GM21825 (cell line): ENCODE data around the gene TCEAL6.
"Not testable (repeated sequence)": the region's sequence is repeated elsewhere in the genome, so short reads cannot be mapped to it uniquely, and the experiment has no call there.

Experiments
- ATAC-seq: cut with Tn5 transposase; IDR thresholded peaks from one replicate; pipeline ENCODE4 v1.9.1; 2021; ENCODE audit warnings: mild to moderate bottlenecking, moderate library complexity; ENCODE audit not compliant: unreplicated experiment

Gene TCEAL6

GRCh38 chrX:102142274-102142673 lies at the start of gene TCEAL6:
TCEAL6 (minus strand) TSS chrX:102142481.
- not testable (repeated sequence) for ATAC-seq

DNA sequence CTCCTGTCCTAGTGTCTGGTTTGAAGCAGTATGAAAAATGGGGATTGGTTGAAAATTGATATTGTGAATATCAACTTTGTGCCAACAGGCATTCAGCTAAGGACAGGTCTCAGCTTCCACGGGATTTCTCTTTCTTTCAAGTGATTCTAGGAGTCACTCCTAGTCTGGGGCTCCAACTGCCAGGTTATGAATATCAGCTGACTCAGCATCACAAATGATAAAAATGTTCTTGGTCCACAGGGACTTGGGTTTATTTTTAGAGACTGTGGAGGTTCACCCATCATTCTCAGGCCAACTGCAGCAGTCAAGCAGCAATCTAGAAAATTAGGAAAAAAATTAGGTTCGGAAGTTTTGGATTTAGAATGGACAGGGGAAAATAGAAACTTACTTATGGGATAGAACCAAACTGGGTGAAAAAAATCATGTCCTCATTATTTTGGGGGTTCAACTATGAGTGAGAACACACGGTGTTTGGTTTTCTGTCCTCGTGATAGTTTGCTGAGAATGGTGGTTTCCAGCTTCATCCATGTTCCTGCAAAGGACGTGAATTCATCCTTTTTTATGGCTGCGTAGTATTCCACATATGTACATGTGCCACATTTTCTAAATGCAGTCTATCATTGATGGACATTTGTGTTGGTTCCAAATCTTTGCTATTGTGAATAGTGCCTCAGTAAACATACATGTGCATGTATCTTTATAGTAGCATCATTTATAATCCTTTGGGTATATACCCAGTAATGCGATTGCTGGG lies 43.9 kb upstream of the TCEAL6 start:
- no peak for ATAC-seq

- ATAC-seq, result peak; percentile 94
These were observed 13.5 kb upstream of the TCEAL6 start, which contains the start of gene BEX5 for GRCh38 chrX:102155806-102156179. BEX5 (minus strand) TSS chrX:102155977; CDS start chrX:102154265, 1,712 bp downstream.

DNA sequence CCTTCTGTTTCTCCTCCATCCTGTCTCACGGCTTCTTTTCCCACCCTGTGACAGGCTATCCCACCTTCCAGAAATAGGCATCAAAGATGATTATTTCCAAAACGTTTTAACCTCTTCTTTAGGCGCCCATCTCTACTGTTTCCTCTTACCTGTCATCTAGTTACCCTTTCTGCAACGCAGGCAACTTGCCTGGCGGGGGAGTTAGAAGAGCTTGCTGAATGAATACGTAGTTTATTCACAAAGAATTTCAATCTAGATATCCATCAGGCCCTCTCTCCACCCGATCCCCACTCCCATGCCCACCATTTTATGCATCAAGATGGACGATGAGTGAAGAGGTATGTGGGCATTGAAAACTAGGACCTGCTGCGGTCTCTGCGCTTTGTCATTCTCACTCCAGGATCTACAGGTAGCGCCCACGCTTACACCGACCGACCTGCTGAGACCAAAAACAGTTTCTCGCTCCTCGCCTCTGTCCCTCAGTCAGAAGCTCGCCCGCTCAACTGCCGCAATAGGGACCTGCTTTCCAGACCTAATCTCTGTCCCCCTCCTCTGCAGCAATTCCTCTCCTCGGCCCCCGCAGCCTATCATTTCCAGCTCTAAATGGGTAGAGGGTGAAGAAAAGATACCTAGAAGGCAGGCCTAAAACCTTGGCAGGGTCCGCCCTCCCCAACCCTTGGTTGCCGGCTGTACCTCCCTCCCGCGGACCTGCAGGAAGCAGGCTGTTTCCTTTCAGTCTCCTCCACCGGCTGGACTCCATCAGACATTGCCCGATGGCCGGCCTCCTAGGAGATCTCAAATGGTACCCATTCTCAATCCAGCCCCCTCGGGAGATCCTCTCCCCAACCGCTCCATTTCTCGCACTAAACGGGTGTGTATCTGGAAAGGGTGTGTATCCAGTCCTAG lies 12.9 kb upstream of the TCEAL6 start:
- peak; percentile 36 for ATAC-seq

DNA sequence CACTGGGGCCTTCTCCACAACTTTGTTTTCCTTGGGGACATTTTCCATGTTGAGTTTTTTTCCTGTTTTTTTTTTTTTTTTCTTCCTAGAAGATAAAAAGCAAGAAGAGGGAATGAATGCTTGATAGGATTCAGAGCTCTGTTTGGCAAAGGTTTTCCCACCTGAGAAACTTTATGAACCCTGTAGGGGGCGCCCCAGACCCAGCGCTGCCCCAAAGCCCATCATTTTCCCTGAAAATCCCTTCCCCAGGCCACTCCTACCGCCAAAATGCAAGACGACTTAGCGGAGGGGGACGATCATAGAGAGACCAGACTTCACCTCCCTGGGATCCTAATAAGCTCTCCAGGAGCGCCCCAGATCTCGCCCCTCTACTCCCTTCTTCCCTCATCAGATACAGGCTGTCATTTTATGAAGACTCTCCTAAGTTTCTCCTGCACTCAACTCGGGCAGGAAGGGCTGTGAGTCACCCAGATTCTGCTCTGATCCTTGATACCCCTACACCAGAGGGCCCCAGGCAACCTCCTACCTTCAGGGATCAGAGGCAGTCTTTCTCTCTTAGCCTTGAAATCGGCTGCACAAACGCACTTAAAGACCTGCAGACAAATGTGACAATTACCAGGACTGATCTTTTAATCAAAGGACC lies 12.1 kb upstream of the TCEAL6 start:
- no peak for ATAC-seq

DNA sequence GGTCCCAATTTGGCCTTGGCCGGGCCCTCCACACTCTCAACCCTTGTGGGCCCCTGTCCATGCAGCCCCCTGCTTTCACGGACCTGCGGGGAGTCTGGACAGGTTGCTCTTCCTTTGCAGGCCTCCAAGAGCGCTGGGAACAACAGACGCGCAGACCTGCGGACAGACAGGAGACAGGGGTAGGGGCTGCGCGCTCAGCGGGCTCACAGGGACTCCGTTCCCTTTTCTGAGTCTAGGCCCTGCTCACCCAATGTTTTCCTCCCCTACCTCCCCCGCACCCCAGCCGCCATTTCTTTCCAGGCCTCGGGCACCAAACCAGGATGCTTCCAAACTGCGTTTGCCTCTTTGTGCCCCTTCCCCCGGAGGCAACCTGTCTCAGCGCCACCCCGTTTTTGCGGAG lies 650 bp downstream of the TCEAL6 start:
- not testable (repeated sequence) for ATAC-seq

DNA sequence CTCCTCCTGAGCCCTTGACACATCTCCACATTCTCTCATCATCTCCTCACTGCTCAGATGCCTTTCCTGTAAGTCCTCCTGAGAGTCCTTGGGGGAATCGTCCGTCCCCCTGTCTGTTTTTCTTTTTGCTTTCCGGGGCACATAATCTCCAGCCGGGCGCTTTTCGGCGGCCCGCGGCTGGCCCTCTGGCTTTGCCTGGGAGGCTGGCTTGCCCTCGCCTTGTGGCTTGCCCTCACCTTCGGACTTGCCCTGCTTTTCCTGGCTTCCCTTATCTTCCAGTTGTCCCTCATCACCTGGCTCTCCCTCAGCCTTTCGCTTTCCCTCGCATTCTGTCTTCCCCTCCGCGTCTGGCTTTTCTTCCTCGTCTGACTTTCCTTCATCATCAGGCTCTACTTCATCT lies 1.4 kb downstream of the TCEAL6 start:
- ATAC-seq, result not testable (repeated sequence)

DNA sequence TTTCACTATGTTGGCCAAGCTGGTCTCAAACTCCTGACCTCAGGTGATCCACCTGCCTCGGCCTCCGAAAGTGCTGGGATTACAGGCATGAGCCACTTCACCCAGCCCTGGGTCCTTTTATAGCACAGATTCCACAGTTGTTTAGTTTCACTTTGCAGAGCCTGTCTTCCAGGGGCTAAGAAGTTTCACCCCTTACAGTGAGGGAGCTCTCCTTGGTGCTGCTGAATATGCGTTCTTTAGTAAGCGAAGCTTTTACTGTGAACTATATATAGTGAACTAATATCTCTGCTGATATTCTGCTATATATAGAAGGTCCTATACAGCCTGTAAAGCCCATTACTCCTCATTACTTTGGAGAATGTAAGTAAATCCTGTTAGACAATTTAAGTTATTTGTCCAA lies 4.2 kb downstream of the TCEAL6 start:
- ATAC-seq, result no peak

DNA sequence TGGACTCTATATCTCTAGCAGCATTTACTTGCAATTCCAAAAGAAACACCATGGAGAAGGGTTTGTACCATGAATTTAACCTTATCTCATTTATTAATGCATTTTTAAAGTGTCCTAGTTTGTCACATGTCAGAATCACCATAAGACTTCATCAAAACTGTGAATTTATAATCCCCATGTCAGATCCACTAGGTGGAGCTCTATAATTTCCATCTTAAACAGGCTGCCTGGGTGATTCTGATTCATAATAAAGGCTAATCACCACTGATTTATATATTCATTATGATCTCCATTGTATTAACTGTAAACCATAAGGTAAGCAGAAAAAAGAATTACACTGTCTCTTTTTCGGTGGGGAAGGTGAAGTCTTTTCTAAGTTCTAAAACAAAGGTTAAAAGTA lies 12.8 kb downstream of the TCEAL6 start:
- ATAC-seq, result no peak

- ATAC-seq, result no peak
These were observed 15.4 kb downstream of the TCEAL6 start for GRCh38 chrX:102126863-102127262.

- ATAC-seq, result not testable (repeated sequence)
These were observed 16.0 kb downstream of the TCEAL6 start for GRCh38 chrX:102126080-102126818.

DNA sequence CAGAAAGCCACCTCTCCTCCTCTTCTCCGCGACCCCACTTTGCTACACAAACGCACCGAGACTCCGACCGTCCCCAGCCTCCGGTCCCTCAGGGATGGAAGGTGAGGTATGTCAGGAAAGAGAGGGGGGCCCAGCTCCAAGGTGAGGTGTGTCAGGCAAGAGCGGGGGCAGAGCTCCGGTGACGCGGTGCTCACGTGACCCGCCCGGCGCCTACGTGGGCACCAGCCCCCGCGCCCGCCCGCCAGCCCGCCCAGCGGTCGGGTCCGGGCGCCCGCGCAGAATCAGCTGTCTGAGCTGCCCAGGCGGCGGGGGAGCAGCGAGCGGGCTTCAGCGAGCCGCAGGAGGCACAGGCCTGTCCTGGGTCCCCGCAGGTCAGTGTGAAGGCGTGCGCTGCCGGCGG lies 16.8 kb downstream of the TCEAL6 start, which contains the start of gene TCEAL2:
Gene TCEAL2 (plus strand): TSS at position 244 of the 400 bp plus-strand sequence. CDS start 1,152 bp downstream, outside the sequence.
- not testable (repeated sequence) for ATAC-seq

DNA sequence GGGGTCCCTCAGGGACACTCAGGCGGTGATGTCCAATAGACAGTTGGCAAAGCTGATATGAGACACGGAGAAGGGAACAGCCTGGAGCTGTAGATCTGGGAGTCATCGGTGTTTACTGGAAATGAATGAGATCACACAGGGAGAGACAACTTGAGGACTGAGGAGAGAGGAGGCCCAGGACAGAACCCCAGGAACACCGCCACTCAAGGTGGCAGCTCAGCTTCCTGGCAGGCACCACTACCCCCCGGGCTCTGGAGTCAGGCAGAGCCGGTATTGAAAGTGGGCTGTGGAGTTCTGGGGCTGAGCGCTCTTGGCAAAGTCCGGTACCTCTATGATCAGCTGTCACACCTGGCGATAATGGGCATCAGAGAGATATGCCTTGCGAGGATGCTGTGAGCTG lies 17.3 kb downstream of the TCEAL6 start:
- ATAC-seq, result not testable (repeated sequence)

DNA sequence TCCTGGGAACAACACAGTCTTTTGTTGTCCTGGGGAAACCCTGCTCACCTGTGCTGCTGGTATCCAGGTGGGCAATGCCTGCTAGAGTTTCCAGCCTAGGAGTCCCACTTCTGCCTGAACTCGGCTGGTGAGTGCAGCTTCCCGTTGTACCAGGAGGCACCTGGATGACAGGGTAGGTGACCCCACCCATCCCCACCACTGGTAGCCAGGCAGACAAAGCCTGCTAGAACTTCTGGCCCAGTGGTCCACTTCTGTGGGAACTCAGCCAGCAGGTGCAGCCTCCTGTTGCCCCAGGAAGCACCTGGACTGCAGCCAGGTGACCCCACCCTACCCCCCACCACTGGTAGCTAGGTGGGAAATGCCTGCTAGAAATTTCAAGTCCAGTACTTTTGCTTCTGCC lies 26.5 kb downstream of the TCEAL6 start:
- no peak for ATAC-seq

DNA sequence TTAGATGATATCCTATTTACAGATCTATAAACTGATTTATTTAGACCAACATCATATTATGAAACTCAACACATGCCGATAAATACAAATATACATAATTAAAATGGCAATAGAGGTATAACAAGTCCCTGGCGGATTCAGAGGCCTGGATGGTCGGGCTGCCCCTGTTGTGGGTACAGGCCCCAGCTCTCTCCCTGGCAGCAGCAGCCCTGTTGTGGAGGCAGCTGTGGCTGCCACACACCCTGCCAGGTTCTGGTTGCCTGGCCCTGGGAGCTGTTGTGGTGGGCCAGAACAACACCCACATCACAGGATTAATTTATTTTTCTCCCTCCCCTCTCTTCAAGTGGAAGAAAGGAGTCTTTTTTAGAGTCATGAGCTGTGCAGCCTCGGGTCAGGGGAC lies 28.9 kb downstream of the TCEAL6 start:
- no peak for ATAC-seq
